Inferior parietal cortex (tissue), 1 donor: ENCODE data around the gene CTDP1.
"Not testable (repeated sequence)": the region's sequence is repeated elsewhere in the genome, so short reads cannot be mapped to it uniquely, and the experiment has no call there.

Experiments used
- DNase-seq: peaks from one replicate; pipeline ENCODE4 v3.0.0-alpha.2; 2016; ENCODE audit errors: extremely low spot score

Gene CTDP1

DNA sequence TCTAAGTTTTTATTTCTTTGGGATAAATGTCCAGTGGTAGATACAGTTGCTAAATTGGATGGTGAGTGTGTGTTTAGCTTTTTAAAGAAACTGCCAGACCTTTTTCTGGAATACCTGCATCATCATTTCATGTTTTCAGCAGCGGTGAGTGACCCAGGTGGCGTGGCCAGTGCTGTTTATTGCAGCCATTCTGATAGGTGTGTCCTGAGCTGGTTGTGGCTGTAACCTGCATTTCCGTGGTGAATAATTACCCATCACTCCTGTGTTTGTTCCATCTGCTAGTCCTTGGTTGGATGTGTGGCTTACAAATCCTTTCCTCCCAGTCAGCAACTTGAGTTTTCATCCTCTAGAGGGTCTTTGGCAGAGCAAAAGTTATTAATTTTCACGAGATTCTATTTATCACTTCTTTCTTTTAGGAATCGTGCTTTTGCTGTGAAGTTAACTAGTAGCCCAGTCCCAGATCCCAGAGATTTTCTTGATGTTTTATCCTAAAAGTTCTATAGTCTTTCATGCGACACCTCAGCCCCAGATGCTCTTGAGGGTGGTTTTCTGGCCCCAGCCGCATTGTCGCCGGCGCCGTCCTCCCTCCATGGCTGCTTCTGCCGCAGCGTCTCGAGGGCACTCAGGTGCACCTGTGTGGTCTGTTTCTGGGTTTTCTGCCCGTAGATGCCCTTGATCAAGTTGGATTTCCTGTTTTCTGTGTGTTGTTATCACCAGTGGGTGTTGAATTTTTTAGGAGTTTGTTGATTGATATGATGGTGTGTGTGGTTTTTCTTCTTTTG is 44.9 kb downstream of the CTDP1 start:
- DNase-seq, result no peak

DNA sequence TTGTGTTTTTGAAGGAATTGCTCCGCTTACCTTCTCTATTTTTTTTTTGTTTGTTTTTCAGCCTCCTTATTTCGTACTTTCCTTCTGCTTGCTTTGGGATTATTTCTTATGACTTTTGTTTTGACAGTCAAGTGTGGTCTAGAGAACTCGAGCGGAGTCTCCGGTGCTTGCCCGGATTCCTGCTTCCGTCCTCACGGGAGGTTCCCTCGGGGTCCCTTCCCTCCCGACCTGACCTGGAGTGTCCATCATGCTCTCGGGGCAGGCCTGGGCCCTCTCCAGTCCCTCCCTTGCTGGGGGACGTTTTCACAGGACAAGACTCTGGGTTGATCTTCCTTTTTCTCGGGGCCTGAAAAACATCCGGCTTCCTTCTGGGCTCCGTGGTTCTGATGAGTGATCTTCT is 45.9 kb downstream of the CTDP1 start:
- DNase-seq, result no peak

DNA sequence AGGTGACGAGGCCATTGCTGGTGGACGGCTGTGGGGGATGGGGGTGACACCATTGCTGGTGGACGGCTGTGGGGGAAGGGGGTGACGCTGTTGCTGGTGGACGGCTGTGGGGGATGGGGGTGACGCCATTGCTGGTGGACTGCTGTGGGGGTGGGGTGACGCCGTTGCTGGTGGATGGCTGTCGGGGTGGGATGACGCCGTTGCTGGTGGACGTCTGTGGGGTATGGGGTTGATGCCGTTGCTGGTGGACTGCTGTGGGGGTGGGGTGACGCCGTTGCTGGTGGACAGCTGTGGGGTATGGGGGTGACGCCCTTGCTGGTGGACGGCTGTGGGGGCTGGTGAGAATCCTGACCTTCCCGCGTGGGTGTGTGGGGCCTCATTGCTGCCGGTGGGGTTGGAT is 47.1 kb downstream of the CTDP1 start:
- no peak for DNase-seq

DNA sequence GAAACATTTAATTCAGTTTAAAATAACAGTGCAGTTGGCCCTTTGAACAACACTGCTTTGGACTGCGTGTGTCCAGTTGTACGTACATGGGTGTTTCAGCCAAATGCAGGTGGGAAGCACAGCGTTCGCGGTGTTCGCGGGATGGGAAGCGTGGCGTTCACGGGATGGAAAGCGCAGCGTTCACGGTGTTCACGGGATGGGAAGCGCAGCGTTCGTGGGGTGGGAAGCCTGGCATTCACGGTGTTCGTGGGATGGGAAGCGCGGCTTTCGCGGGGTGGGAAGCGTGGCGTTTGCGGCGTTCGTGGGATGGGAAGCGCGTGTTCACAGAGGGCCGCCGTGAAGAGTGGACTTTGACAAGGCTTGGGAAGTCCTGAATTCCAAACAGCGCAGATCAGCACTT is 47.6 kb downstream of the CTDP1 start:
- no peak for DNase-seq

DNA sequence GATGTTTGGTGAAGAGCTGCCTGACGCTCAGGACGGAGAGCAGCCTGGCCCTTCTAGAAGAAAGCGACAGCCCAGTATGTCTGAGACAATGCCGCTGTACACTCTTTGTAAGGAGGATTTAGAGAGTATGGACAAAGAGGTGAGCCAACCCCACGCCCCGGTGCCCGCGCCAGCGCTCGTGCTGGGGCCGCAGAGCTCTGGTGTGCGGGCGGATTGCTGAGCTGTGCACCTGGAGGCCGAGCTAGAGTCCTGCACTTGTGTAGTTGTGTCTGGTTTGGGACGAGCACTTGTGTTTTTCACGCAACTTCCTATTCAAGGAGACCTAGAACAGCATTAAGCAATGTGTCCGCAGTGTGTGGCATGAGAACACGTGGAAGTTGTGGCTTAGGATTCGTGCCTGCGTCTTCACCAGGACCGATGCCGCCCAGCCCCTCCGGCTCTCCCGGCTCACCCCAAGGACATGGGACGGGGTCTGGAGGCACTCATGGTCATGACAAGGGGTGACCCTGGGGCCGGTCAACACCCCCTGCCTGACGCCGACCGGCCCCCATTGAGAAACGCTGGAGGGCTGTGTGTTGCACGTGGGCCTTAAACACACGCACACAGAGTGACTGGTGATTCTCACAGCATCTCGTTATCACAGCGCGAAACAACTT is 49.5 kb downstream of the CTDP1 start:
- DNase-seq, result no peak

DNA sequence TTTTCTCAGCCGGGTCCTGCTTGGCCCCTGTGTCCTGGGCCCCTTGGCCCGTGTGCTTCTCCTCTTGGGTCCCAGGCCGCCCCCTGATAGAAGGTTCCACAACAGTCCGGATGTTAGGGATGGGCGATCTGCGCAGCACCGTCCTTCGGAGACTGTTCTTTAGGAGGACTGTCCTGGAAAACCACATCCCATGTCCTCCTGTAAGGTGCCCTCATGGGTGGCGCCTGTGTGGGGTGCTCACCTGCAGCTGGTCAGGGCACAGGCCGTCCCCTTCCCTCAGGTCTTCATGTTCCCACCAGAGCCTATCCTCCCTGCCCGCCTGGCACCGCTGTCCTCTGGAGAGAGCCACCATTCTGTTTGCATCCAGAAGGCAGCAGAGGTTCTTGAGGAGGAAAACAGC is 50.0 kb downstream of the CTDP1 start:
- no peak for DNase-seq

DNA sequence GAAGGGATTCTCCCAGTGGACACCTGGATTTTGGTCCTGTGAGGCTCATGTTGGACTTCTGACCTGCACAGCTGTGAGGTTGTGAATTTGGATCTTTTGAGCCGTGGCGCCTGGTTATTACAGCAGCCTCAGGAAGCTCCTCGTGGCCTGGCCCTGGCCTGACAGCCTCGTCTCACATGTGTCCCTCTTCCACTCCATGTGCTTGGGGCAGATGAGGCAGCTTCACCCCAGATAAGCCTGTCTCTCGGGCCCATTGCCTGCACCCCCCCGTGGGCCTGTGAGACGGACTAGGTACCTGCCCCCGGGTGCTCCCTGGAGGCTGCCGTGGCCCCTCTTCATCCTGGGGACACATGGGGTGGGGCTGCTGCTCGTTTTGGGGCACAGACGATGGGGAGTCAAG is 51.2 kb downstream of the CTDP1 start:
- no peak for DNase-seq

DNA sequence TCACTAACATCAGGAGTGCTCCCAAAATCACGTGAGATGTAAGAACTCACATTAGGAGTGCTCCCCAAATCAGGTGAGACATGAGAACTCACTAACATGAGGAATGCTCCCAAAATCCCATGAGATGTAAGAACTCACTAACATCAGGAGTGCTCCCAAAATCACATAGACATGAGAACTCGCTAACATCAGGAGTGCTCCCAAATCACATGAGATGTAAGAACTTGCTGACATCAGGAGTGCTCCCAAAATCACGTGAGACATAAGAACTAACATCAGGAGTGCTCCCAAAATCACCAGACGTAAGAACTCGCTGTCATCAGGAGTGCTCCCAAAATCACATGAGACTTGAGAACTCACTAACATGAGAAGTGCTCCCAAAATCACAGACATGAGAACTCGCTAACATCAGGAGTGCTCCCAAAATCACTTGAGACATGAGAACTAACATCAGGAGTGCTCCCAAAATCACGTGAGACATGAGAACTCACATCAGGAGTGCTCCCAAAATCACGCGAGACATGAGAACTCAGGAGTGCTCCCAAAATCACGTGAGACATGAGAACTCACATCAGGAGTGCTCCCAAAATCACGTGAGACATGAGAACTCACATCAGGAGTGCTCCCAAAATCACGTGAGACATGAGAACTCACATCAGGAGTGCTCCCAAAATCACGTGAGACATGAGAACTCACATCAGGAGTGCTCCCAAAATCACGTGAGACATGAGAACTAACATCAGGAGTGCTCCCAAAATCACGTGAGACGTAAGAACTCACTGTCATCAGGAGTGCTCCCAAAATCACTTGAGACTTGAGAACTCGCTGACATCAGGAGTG is 52.5 kb downstream of the CTDP1 start:
- DNase-seq, result not testable (repeated sequence)

DNA sequence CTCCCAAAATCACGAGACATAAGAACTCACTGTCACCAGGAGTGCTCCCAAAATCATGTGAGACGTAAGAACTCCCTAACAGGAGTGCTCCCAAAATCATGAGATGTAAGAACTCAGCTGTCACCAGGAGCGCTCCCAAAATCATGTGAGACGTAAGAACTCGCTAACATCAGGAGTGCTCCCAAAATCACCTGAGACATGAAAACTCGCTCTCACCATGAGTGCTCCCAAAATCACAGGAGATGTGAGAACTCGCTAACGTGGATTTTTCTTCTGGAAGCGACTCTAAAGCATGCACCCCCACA is 53.1 kb downstream of the CTDP1 start:
- no peak for DNase-seq

DNA sequence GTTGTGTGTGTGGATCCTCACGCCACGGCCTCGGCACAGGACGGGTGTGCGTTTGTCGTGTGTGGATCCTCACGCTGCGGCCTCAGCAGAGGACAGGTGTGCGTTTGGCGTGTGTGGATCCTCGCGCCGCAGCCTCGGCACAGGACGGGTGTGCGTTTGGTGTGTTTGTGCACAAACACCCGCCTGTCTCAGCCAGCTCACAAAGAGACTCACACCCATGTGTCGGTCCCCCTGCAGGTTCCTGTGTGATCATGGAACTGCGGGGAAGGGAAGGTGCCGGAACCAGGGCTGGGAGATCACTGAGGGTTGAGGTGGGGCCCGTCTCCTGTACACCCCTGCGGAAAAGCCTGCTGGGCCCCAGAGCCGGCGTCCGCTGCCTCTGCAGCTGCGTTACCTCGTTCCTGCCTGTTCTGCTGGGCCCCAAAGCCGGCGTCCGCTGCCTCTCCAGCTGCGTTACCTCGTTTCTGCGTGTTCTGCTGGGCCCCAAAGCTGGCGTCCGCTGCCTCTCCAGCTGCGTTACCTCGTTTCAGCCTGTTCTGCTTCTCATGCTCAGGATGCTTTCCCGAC is 53.6 kb downstream of the CTDP1 start:
- DNase-seq, result no peak

DNA sequence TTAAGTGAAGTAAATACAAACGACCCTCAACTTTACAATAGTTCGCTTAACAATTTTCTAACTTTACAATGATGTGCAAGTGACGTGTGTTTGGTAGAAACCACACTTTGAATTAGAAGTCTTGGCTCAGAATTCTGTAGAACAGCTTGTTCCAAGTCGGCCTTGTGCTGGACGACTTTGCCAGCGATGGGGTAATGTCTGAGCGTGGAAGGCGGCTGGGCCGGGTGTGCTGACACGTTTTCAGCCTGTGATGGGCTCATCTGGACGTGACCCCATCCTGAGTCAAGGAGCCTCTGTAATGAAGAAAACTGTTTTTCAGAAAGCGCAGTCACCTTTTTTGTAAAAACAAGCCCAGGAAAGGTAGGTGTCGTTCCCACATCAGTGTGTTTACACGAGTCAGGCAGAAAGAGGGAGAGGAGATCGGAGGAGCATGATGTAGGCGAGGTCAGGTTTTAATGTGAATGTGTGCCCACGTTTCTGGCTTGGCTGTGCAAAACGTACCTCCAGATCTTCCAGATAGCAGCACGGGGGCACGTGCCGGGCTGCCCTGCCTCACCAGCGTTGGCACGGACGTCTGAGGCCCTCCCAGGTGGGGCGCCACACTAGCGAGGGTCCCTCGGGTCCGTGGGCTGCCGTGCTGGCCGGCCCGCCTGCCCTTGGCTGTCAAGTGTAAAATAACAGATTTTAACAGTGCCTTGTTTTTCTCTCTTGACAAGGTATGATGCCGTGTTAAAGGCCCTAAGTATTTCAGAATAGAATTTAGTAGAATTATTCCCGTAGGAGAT is 54.6 kb downstream of the CTDP1 start:
- no peak for DNase-seq

DNA sequence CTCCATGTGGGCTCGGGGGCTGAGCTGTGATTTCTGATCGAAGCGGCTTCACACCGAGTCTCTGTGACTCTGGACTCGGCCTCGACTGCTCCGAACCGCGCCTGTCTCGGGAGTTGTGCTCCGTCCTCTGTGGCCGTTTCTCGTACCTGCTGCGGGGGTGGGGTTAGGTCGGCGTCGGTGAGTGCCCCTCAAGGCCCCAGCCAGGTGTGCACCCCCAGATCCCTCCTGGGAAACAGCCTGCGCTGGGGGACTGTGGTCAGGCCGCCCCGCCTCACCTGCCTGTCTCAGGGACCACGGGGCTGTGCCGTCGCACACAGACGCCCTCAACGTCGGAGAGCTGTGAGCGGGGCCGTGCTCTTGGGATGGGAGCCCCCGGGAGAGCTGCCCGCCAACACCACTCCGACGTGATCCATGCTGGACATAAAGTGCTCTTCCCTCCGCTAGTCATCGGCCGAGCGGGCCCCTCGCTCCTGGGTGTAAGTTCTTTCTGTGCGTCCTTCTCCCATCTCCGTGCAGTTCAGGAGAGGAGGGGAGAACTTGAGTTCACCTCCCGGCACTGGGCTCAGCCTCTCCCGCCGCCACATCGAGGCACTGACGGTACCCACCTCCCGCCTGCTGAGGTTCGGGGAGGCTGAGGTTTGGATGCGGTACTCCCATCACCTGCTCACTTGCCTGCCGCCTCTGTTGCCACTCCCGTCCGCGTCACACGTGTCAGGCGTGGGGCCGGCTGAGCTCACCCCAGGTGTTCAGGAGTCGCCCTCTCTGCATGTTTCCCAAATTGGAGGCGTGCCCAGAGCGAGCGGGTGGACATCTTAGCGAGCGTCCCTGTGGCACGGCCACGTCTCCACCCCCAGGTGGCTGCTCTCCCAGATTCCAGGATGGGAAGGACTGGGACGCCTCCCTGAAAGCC is 55.7 kb downstream of the CTDP1 start:
- DNase-seq, result no peak

DNA sequence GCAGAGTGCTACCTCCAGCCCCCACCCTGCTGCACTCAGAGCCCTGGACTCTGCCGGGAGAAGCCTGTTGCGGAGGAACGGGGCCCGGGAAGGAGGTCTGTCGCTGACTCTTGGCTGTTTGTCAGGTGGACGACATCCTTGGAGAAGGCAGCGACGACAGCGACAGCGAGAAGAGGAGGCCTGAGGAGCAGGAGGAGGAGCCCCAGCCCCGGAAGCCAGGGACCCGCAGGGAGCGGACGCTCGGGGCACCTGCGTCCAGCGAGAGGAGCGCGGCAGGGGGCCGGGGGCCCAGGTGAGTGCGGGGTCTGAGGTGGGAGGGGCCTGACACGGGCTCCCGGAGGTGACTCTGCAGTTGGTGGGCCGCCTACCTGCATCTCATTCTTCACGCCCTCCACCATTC is 56.6 kb downstream of the CTDP1 start:
- no peak for DNase-seq

DNA sequence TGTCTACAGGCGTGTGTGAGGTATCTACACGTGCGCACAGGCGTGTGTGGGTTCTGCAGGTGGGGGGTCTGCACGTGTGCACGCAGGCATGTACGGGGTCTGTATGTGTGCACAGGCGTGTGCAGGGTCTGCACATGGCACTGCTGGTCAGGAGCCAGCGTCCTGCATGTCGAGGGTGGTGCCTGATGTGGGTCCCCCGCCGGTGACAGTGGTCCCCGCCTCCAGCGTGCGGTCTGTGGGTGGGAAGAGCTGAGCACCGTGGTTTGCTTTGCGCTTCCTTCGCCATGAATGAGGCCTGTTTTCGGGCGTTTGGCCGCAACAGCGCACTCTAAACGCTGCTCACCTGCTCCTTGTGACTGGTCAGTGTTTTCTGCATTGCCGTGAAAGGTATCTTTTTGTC is 57.2 kb downstream of the CTDP1 start:
- DNase-seq, result no peak

DNA sequence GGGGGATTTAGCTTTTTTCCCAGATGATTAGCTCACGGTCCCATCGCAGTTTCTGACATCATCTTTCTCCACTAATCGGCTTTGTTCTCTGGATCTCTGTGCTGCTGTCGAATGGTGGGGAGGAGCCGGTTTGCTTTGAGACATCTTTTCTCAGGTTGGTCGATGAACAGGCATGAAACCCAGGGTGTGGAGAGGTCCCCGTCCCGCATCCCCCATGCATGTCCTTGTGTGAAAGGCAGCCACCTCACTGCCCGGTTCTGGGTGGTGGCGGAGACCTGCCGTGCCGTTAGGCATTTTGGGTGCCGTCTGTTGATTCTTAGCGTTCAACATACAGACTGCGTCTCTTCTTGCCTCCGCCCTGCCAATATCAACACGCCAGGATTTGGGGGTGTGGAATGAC is 57.8 kb downstream of the CTDP1 start:
- DNase-seq, result no peak

DNA sequence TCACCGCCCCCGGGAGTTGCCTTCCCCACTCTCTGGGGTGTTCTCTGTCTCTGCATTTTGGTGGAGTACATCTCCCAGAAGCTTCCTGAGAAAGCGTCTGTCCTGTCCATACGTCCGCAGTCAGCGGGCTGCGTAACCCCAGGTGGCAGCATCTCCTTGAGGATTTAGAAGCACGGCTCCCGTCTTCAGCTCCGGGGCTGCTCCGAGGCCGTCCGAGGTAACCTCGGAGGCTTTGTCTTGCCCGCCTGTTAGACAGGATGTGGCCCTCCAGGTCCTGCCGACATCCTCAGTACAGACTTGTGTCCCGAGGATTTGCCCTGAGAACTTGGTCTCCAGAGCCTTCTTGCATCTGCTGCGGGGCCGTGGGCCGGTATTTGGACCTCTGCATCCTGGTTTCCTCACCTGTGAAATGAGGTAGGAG is 58.4 kb downstream of the CTDP1 start:
- DNase-seq, result no peak

DNA sequence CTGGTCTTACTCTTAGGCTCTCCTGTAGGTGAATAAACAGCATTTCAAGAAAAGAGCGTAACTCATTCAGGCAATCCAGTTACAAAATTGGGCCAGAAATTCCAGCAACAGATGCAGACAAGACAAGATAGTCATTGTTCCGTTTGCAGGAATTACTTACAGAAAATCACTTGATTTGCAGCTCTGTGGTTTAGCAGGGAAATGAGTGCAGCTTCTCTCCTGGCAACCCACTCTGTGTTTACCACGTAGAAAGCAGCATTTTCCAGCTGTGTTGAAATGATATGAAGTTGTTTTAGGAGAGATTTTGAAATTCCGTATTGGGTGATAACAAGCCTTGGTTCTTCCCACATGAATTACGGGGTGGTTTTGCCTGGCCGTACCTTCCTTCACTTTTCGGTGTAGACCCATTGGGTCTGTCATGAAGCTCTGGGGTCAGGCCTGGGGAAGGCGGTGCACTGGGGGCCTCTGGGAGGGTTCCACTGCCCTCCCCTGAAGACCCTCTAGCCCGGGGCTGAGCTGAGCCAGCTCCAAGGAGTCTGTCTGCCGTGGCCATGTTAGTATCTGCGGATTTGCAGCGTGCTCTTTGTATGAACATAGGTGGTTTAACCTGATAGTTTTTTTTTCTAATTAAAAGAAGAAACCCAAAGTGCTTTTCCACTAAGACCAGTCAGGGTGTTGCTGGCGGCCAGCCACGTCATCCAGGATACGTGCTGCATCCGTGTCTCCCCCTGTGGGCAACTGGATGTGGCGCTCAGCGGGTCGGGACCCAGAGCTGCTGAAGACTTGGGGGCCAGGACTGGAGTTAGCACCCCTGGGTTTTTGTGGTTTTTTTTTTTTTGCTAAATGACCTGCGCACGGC is 59.2 kb downstream of the CTDP1 start:
- peak; percentile 22 for DNase-seq

DNA sequence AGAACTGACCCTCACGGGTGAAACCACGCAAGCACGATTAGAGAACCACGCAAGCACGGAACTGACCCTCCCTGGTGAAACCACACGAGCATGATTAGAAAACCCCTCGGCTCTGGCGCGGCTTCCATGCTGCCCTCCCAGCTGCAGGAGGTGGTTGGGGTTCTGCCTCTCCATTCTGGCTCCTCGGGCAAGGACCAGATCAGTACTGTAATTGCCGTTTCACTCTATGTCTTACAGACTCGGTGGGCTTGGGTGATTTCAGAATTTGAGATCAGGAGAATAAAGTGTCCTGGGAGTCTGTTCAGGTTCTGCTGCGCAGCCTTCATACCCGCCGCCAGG is 59.8 kb downstream of the CTDP1 start:
- no peak for DNase-seq

DNA sequence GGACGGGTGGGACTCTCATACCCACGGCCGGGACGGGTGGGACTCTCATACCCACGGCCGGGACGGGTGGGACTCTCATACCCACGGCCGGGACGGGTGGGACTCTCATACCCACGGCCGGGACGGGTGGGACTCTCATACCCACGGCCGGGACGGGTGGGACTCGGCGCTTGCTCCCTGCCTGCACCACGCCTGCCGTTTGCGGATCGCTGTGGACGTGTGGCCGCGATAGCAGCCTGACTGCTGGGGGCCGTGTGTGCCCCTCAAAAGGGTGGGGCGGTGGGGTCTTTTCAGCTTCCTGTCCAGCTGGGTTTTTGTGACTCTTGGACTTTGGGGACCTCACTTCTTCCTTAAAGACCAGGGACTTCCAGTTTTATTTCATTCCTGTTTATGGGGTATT is 60.4 kb downstream of the CTDP1 start:
- not testable (repeated sequence) for DNase-seq
